Lung (tissue), 12 donors: ENCODE data around the gene TTLL13. TPM values are rescaled to one million over a fixed set of nuclear protein-coding genes. Genes with fewer than 3 reads are reported as not detected.

ENCODE experiments used
- ATAC-seq: fragments of 200-7000 bp; cut with Tn5 transposase; one replicate; pipeline ENCODE4 v1.9.1; 2020; ENCODE audit warnings: moderate number of reproducible peaks; ENCODE audit not compliant: insufficient read depth, low FRiP score
- DNase-seq, 3 donors: peaks; one replicate each; pipeline ENCODE4 v3.0.0-alpha.2; 2013 to 2017
- H3K27ac ChIP-seq, 2 donors: one replicate each; pipeline ENCODE4 v1.5.1; 2013; ENCODE audit warnings: mild to moderate bottlenecking in 2 of 2, moderate library complexity in 2 of 2, control low read depth in 1 of 2, inconsistent platforms in 1 of 2, low read depth in 1 of 2, low read length in 1 of 2
- H3K27me3 ChIP-seq, 3 donors: one replicate each; pipeline ENCODE4 v1.5.1; 2013; ENCODE audit warnings: low read length in 2 of 3; ENCODE audit not compliant: control insufficient read depth in 3 of 3, insufficient read depth in 3 of 3
- H3K36me3 ChIP-seq, 4 donors: one replicate each; pipeline ENCODE4 v1.5.1; 2013; ENCODE audit warnings: low read length in 4 of 4, mild to moderate bottlenecking in 1 of 4, moderate library complexity in 1 of 4; ENCODE audit not compliant: control insufficient read depth in 4 of 4, insufficient read depth in 4 of 4
- H3K4me1 ChIP-seq, 5 donors: one replicate each; pipeline ENCODE4 v1.5.1; 2013; ENCODE audit warnings: low read length in 5 of 5, mild to moderate bottlenecking in 2 of 5, moderate library complexity in 1 of 5; ENCODE audit not compliant: control insufficient read depth in 5 of 5, insufficient read depth in 5 of 5
- H3K4me3 ChIP-seq: one replicate; pipeline ENCODE4 v1.5.1; 2013; ENCODE audit warnings: mild to moderate bottlenecking, control low read depth, moderate library complexity
- H3K9ac ChIP-seq, 2 donors: one replicate each; pipeline ENCODE4 v1.5.1; 2013; ENCODE audit warnings: low read length in 2 of 2, control low read depth in 1 of 2; ENCODE audit not compliant: insufficient read depth in 1 of 2
- H3K9me3 ChIP-seq, 4 donors: one replicate each; pipeline ENCODE4 v1.5.1; 2013; ENCODE audit warnings: low read length in 3 of 4, mild to moderate bottlenecking in 1 of 4, moderate library complexity in 1 of 4; ENCODE audit not compliant: control insufficient read depth in 4 of 4, insufficient read depth in 3 of 4
- WGBS, 2 donors: extraction: QIAGEN DNeasy Blood & Tissue Kit; methylation state at CpG; one replicate each; pipeline ENCODE4 v1.1.7; 2013; 5-methylcytosine and 5-hydroxymethylcytosine counted together
- polyA plus RNA-seq, 2 donors: library from polyadenylated mRNA; stranded (reverse); fragments of 200-250 nt; gene quantifications; one replicate each; pipeline ENCODE4 v1.2.1, GENCODE V29; 2013
- total RNA-seq, 2 donors: library from RNA; depleted of rRNA in 1 of 2; stranded (reverse); fragments of >200 nt in 1 of 2; gene quantifications; one replicate each; pipeline ENCODE4 v1.2.1, GENCODE V29; 2014 to 2021
- TF ChIP-seq, protein P1 (sequence below): IDR thresholded peaks from 2 replicates; pipeline ENCODE4 v1.5.1; 2012; ENCODE audit warnings: mild to moderate bottlenecking; ENCODE audit errors: control extremely low read depth, extremely low read depth
- donor health status: control.
- donor health status: control.
- donor health status: Bipolar disorder and iron deficiency.
- donor health status: healthy.
- donor health status: DM: yes; HTN: yes; CAD: no.

Gene TTLL13
- total and polyA plus RNA-seq, 4 donors = 0.11 to 1.4 (median 0.23) TPM

DNA sequence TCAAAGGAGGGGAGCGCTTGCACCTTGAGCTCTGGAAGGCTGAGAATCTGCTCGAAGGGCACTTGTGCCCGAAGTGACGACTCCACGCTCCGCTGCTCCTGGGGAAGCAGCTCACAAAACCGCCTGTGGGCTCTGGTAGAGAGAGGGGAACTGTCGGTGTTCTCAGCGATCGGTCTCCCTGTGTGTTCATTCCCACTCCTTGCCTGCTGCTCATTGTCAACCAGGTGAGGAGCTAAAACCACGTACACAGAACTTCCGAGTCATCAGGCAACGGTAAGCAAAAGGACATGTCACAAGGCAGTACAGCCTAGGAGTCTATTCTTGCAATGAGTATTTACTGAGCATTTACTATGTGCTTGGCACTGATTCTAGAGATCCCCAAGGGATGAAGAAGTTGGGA, 17.2 kb upstream of the TTLL13 start:
- TF ChIP-seq, protein P1, sequence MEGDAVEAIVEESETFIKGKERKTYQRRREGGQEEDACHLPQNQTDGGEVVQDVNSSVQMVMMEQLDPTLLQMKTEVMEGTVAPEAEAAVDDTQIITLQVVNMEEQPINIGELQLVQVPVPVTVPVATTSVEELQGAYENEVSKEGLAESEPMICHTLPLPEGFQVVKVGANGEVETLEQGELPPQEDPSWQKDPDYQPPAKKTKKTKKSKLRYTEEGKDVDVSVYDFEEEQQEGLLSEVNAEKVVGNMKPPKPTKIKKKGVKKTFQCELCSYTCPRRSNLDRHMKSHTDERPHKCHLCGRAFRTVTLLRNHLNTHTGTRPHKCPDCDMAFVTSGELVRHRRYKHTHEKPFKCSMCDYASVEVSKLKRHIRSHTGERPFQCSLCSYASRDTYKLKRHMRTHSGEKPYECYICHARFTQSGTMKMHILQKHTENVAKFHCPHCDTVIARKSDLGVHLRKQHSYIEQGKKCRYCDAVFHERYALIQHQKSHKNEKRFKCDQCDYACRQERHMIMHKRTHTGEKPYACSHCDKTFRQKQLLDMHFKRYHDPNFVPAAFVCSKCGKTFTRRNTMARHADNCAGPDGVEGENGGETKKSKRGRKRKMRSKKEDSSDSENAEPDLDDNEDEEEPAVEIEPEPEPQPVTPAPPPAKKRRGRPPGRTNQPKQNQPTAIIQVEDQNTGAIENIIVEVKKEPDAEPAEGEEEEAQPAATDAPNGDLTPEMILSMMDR = no peak
- ATAC-seq (no peak), DNase-seq (no peak)
- WGBS, 2 donors = 83 to 86% methylated on average over 13 of the region's 13 CpGs
- H3K9me3 ChIP-seq = no peaks in the 10 kb centered on the region
- peaks cover 7 to 31% (median 8%) of the 10 kb centered on the region in 4 donors for H3K36me3 ChIP-seq
- H3K4me3 ChIP-seq = no peak overlapping the region
- H3K27ac ChIP-seq = peak overlapping the region in 1 of 2 donors; percentile 21
- H3K4me1 ChIP-seq = peaks cover 0 to 19% (median 3%) of the 10 kb centered on the region in 5 donors
- H3K9ac ChIP-seq = no peak overlapping the region
- no peaks in the 10 kb centered on the region for H3K27me3 ChIP-seq

DNA sequence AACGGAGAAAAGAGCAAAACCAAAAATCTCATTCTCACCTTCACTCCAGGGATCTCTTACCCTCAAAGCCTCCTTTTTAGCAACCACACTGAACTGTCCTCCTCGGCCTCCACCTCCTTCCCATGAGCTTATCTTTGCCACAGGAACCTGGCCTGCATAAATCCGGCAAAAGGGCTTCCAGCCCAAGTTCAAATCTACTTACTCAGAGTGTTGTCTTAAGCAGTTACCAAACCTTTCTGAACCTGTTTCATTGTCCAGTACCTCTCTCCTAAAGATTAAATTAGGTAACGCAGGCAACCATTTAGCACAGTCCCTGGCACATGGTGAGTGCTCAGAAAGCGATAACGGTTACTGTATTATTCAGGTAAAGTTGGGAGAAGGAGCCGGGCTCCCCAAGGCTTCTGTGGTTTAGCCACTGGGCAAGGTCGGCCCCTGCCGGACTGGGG, 16.4 kb upstream of the TTLL13 start:
- peak overlapping the region; percentile 8 to 70 for H3K9ac ChIP-seq
- H3K27ac ChIP-seq = peak overlapping the region; percentile 89 to 97
- TF ChIP-seq, protein P1 = no peak
- no peaks in the 10 kb centered on the region for H3K27me3 ChIP-seq
- 8 to 12% methylated on average over 9 of the region's 9 CpGs for WGBS, 2 donors
- DNase-seq = peak in 1 of 3 donors; percentile 7
- H3K4me1 ChIP-seq = peaks cover 0 to 19% (median 3%) of the 10 kb centered on the region in 5 donors
- peak overlapping the region; percentile 86 for H3K4me3 ChIP-seq
- no peak for ATAC-seq
- H3K9me3 ChIP-seq = no peaks in the 10 kb centered on the region
- H3K36me3 ChIP-seq = peaks cover 0 to 24% (median 9%) of the 10 kb centered on the region in 4 donors

DNA sequence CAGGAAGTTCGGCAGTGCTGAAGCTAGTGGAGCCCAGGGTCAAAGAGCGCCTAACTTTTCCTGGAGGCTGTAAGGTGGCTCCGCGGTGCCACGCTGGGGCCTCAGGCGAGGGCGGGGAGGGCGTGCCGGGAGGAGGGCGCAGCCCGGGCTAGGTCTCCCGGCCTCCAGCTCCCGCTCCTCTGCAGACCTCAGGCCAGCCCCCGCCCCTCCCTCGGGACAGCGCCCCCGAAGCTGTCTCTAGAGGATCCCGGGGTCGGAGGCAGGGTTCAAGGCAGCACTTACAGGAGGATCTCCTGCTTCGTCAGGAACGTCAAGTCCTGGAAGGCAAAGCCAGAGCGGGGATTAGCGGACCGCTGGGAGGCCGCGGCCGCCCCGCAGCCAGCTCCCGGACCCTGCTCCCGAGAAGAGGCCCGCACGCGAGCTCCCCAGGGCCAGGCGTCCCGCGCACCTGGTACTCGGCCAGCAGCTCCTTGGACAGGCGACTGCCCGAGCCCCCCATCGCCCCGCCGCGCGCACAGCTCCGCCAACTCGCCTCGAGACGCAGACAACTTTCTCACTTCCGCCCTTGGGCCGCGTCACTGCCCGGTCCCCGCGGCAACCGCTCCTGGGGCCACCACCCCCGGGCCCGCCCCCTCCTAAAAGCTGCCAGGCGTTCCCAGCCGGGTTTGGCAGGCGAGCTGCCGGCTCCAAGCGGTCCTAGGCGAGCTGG, 15.8 kb upstream of the TTLL13 start, which contains the start of gene CIB1:
Gene CIB1 (minus strand): TSS at position 555 of the 709 bp plus-strand sequence. CDS start 56 bp downstream, at position 499.
- TF ChIP-seq, protein P1 = no peak
- ATAC-seq (peak; percentile 95), DNase-seq (peak; percentile 98)
- Histone ChIP-seq H3K9ac (peak within 1 kb of the TSS; percentile 73 to 93), H3K36me3 (peaks cover 4 to 20% (median 9%) of the 10 kb centered on the region in 4 donors), H3K4me1 (peaks cover 0 to 19% (median 3%) of the 10 kb centered on the region in 5 donors), H3K27ac (peak within 1 kb of the TSS; percentile 93 to 97), H3K4me3 (peak within 1 kb of the TSS; percentile 86), H3K27me3 (no peaks in the 10 kb centered on the region), H3K9me3 (no peaks in the 10 kb centered on the region)
- WGBS, 2 donors = 0% methylated on average over 62 to 63 of the region's 63 CpGs
